IPS-18c (cell line): ENCODE results near the gene PACS2.
"Not testable (repeated sequence)": the region's sequence is repeated elsewhere in the genome, so short reads cannot be mapped to it uniquely, and the experiment has no call there.

ENCODE experiments used
- H3K4me3 ChIP-seq: 2 replicates; pipeline ENCODE4 v1.7.0; 2013; ENCODE audit warnings: low read depth, mild to moderate bottlenecking, low read length, moderate library complexity; ENCODE audit not compliant: insufficient read depth
- H3K9me3 ChIP-seq: one replicate; pipeline ENCODE4 v1.6.1; 2013; ENCODE audit warnings: mild to moderate bottlenecking, low read length, moderate library complexity; ENCODE audit not compliant: control insufficient read depth, insufficient read depth

PACS2 gene

DNA sequence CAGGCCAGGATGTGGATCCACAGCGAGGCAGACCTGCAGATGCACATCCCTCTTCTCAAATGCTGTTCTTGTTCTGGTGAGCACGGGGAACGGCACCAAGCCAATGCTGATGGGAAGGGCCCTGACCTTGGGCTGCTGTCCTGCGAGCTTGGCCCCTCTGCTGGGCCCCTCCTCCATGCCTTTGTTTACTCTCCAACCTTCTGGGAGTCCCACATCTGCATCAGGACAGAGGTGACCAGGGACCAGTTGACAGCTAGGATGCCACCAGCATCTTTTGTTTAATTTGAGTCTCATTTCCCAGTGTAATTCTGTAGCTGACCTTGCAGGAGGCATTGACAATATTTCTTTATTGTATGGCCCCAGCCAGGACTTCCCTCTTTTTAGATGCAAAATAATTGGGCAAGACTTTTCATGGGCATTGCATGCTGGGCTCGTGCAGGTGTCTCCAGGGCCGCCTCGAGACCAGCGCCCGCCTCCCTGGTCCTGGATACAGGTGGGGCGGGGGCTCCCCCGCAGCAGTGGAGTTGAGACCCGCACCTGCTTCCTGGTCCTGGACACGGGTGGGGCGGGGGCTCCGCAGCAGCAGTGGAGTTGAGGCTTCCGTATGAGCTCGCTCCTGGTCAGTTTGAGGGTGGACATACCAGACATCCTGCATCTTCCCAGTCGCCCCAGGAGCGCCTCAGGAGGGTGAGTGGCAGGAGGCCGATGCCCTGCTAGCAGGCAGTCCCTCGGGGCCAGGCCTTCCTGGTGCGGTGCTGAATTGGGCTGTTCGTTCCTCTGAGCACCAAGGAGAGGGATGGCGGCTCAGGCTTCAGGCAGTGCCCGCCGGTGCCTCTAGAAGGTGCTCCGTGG is 11.4 kb downstream of the PACS2 start:
- no peaks in the 10 kb centered on the region for H3K9me3 ChIP-seq
- H3K4me3 ChIP-seq = no peak overlapping the region

DNA sequence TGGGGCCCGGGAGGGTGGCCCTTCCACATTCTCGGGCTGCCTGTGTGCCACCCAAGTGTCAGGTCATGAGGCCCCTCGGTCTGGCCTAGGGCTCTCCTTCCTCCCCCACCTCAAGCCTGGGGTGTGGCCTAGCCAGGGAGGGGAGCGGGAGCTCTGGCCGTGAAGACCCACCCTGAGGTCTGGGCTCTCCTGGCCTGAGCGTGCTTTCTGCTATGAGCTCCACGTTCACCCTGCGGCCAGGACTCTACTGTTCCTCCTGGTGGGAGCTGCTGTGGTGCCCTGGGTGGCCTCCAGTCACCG is 12.0 kb downstream of the PACS2 start:
- no peaks in the 10 kb centered on the region for H3K9me3 ChIP-seq
- H3K4me3 ChIP-seq = no peak overlapping the region

DNA sequence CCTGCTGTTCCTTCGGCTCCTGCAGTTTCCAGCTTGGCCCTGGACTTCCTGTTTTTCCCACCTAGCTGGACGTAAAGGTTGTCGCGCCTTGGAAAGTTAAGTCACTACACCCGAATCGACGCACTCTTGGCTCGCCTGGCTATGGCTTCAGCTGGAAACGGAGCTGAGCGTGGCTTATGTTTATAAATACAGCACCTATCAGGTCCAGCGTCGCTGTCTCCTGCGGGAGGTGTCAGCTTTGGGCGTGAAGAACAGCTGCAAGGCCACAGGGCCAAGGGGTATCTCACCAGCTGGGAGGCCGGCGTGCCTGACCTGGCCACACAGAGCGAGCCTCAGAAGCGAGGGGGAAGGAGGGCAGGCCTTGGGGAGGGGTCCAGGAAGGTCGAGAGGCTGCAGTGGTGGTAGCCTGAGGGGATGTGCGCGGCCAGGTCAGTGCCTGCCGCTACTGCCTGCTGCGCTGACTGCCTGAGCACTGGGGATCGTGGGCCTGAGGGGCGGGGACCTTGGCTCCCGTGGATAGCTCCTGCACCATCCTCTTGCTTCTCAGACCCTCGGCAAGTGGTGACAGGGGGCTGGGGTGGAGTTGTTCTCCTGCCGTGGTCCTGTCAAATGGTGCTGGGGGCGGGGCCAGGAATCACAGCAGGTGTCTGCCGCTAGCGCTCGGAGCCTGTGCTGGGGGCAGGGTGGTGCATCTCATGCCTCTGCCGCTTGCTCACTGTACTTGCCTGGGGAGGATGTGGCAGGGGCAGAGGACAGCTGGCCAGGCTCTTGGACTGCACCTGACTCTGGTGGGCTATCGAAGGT is 12.5 kb downstream of the PACS2 start:
- H3K4me3 ChIP-seq = no peak overlapping the region
- no peaks in the 10 kb centered on the region for H3K9me3 ChIP-seq

DNA sequence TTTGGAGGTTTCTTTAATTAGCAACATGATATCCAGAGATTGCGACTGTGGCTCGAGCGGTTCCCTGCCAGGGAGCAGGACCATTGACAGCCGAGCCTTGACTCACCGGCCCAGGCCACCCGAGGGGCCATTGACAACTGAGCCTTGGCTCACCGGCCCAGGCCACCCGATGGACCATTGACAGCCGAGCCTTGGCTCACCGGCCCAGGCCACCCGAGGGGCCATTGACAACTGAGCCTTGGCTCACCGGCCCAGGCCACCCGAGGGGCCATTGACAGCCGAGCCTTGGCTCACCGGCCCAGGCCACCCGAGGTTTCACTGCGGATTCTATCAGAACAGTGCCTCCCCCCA is 13.1 kb downstream of the PACS2 start:
- H3K9me3 ChIP-seq, H3K4me3 ChIP-seq: not testable (repeated sequence)

DNA sequence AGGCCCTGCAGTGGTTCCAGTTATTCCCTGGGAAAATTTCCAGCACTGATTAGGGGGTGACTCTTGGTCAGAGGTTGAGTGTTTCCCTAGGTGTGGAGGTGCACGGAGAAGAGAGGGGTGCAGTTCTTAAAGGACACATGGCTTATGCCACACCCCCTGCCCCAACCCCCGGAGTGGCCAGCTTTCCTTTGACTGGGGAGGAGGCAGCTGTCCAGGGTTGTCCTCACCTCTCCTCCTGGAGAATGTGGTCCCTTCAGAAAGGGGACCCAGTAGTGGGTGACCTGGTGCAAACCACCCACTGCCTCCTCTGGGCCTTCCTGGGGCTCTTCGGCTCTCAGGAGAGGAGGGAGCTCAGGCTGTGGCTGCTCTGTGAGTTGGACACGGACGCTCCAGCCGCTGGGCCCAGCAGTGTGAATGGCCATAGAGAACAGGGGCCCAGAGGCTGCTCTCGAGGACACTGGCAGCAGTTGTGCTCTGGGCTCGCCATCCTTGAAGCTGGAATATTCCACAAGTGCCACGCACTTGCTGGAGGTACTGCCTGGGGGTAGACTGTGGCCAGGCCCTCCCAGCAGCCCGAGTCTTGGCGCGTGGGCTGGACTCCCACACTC is 13.6 kb downstream of the PACS2 start:
- H3K9me3 ChIP-seq = no peaks in the 10 kb centered on the region
- H3K4me3 ChIP-seq = no peak overlapping the region; the same call in 1 of the 2 replicates

DNA sequence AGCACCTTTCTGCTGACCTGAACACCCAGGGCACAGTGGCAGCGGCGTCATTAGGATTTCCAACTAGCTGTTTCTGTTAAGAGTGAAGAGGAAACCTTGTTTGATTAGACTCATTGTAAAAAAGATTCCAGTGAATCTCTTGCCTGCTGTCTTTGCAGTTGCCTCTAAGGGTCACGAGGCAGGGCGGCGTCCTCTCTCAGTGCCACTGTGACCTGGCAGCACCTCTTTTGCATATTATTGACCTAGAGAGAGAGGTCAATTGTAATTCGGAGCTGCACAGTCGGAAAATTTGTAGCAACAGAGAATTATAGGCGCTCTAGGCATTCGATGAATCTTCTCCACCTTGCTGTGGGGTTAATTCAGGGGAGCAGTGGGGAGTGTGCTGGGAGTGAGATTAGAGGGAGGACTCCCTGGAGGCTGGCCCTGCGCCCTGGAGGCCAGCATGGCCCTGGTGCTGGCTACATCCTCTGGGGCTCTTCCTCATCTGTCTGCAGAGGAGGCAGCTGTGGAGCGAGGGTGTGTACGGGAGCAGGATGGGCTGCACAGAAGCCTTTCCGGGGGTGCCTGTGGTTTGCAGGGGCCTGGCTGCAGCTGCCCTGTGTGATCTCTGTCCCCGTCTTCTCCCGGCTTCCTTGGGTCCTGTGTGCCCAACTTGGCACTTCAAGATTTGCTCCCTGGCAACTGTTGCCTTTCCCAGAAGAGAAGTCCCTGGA is 14.3 kb downstream of the PACS2 start:
- H3K9me3 ChIP-seq = no peaks in the 10 kb centered on the region
- no peak overlapping the region for H3K4me3 ChIP-seq

DNA sequence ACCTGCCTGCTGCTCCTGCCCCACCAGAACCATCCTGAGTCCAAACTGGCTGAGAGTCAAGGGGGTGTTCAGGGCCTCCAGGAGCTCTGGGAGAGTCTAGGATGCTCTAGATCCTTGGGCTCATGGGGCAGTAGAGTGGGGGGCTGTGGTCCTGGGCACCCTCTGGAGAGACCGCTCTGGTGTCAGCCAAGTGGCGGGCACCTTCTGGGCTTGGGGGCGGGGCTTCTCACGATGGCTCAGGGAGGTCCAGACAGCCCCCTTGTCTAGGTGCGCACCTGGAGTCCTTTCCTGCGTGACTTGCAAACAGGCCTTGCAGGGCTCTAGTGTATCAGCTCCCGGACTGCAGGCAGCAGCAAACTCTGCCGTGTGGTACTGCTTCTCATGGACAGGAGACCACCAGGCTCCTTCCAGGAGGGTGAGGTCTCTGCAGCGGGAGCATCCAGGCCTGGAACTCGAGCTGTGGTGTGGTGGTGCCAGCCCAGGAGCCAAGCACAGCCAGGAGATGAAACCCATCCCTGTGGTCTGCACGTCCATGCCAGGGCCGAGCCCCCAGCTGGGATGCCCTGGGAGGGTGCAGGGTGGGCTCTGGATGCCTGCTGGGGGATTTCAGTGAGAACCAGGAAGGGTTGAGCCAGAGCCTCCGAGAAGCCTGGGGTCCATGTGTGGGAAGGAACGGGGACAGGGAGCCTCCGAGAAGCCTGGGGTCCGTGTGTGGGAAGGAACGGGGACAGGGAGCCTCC is 15.0 kb downstream of the PACS2 start:
- Histone ChIP-seq H3K4me3 (no peak overlapping the region), H3K9me3 (no peaks in the 10 kb centered on the region)

DNA sequence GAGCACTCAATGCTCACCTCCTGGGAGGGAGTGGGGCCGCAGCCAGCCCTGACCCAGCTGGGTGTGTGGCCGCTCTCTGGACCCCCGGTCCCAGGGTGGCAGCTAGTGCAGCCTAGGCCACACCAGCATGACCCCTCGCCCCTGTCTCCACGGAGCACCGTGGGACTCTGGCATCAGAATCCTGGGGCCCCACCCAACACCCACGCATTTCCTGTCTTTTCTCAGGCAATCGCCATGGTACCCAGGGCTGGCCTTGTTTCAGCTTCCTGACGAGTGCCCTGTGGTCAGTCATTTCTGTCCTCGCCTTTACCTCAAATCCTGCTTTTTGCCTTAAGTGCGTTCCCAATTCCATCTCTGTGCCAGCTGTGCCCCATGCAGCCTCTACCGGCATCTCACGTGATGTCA is 15.9 kb downstream of the PACS2 start:
- Histone ChIP-seq H3K4me3 (no peak overlapping the region), H3K9me3 (no peaks in the 10 kb centered on the region)

DNA sequence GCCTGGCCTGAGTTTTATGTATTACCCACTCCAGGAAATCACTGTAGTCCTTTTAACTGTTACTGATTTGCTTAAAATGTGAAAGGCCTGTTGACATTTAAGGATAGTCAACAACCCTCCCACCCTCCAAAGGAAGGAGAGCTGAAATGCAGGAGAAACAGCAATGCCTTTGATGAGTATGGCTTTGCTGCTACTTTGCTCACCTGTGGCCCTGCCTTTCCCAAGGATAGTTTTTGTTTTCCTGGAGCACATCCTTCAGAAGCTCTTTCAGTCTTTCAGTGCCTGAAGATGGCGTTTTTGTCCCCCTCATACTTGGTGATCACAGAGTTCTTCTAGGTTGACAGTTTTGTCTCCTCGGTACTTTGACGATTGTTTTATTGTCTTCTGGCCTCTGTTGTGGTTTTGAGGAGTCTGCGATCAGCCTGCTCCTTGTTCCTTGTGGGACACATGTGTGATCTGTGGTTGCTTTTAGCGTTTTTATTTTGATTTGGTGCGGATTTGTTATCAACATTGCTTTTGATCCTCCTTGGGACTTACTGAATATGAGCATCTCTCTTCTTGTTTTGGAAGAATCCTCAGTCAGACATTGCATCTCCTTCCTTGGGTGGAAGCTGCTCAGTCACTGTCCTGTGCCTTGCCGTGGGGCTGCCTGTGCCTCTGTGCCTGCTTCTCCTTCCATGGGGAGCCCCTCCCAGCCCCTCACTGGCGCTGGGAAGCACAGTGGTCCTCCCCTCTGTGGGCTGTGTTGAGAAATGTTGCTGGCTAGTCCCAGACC is 17.2 kb downstream of the PACS2 start:
- Histone ChIP-seq H3K9me3 (no peaks in the 10 kb centered on the region), H3K4me3 (no peak overlapping the region; the same call in 1 of the 2 replicates)

DNA sequence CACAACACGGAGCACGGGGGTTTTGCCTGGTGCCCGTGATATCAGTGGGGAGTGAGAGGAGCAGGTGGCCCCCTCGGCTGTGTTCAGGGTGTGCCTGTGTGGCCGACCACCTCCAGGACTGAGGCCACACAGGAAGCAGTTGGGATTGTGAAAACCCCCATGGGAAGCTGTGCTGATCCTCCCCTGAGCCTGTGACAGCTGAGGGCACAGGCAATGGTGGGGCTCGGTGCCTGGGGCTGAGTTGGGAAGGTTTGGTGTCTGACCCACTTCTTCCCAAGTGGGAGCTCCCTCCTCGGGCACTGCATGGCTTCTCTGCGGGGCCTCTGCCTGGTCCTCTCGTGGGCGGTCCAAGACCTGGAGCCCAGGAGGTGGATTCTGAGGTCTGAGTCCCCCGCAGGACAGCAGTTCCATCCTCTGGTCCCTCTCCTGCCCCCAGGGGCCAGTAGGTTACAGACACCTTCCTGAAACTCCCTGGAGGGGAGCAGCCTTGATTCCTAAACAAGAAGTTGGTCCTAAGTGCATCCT is 17.9 kb downstream of the PACS2 start:
- Histone ChIP-seq H3K9me3 (no peaks in the 10 kb centered on the region), H3K4me3 (no peak overlapping the region)

DNA sequence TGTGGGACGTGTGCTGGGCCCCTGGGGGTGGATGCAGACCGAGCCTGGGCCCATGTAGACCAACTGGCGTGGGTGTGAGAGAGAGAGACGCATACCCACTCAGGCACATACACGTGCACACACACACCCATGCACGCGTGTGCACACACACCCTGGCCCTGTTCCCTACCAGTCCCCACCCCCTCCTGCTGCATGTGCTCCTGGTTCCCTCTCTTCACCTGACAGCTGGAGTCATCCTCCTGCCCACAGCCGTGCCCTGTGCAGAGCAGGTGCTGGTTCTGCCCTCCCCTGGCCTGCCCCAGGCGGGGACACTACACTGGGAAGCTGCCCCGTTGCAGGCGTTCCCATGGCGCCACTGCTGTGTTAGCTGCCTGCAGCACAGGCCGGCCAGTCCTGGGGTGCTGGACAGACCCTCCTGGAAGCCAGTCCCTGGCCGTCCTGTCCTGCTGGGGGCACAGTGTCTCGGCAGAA is 18.5 kb downstream of the PACS2 start:
- H3K9me3 ChIP-seq = no peaks in the 10 kb centered on the region
- no peak overlapping the region for H3K4me3 ChIP-seq

DNA sequence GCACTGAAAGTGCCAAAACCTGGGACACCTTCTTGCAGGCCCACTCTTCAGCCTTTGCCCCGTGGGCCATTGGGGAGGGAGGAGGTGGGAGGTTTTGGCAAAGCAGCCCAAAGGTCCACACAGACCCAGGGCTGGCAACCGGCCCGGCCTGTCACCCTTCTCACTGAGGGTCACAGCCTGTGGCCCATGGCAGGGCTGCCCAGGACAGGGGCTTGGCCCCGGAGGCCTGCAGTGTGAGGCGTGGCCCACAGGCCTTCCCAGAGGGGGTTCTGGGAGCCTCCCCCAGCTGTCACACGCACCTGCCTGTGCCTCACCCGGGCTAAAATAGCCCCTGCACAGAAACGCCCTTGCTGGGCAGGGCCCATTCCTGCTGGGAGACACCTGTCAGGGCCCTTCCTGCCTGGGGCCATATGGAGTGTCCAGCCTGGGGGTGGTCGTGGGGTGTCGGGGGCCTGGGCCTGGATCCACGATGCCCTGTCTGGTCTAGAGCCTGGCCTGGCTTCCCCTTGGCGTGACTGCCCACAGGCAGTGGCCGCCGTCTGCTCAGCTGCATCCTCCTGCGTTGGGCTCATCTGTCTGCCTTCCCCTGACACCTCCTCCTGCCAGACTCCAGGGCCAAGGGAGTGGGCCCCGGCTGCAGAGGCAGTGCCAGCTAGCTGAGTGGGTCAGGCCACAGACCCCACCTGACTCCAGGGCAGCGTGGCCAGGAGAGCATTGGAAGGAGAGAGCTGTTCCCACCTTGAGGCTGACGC is 19.2 kb downstream of the PACS2 start:
- H3K4me3 ChIP-seq = no peak overlapping the region

DNA sequence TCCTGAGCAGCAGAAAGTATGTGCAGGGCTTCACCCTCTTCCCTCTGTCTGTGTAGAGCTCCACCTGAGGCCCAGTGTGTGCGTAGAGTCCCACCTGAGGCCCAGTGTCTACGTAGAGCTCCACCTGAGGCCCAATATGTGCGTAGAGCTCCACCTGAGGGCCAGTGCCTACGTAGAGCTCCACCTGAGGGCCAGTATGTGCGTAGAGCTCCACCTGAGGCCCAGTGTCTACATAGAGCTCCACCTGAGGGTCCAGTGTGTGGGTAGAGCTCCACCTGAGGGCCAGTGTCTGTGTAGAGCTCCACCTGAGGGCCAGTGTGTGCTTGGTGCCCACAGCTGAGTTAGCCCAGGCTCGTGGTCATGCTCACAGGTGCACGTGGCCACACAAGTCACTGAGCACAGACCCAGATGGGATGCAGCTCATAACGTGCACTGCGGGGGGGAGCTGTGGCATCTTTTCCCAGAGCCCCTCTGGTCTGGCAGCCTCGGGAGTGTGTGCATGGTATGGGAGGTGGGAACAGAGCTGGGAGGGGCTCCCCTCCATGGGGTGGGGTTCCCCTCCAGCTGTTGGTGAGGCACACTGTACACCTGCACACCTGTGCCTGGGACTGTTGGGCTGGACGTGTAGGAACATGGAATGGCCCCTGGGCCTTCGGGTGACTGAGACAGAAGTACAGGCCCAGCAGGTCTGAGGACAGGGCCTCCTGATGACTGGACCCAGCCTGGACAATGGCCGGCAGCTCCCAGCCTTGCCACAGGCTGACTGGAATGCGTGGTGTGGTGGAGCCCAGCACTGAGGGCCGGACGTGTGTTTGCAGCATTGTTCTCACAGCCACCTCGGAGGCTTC is 20.1 kb downstream of the PACS2 start:
- Histone ChIP-seq H3K9me3 (no peaks in the 10 kb centered on the region), H3K4me3 (no peak overlapping the region)

More for the DNA sequence above, 19.2 kb downstream of the PACS2 start:
- no peaks in the 10 kb centered on the region for H3K9me3 ChIP-seq

DNA sequence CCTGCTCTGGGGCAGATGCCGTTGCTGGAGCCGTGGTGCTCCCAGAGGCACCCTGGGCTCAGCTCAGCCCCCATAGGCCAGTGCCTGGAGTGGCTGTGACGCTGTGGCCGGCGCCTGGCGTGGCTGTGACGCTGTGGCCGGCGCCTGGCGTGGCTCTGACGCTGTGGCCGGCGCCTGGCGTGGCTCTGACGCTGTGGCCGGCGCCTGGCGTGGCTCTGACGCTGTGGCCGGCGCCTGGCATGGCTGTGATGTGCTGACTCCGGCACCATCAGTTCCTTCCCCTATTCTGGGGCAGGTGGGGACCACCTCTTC is 20.6 kb downstream of the PACS2 start:
- not testable (repeated sequence) for H3K4me3 ChIP-seq, H3K9me3 ChIP-seq
